Activated naive CD4-positive, alpha-beta T cell (primary cell): ENCODE results near the gene SEC23A.
"Not testable (repeated sequence)": the region's sequence is repeated elsewhere in the genome, so short reads cannot be mapped to it uniquely, and the experiment has no call there.

Source experiments
- DNase-seq, 4 experiments: peaks; one replicate each; lab custom pipeline; 2025; lab: John Stamatoyannopoulos, UW

SEC23A gene

DNA sequence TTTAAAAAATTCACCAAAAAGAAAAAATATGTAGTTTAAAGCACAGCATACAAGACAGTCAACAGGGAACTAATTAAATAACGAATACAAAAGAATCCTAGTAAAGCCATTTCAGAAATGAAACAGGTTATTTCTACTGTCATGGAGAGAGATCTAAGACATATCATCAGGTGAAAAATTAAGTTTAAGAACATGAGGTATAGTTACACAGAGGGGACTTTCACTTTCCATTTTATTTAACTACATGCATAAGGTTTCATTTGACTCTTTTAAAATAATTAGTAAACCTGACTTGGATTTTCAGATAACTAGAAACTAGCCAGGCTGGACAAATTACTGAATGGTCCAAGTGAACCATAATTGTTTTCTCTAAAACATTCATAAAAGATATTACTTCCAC lies 11.3 kb downstream of the SEC23A start:
- DNase-seq = no peak

DNA sequence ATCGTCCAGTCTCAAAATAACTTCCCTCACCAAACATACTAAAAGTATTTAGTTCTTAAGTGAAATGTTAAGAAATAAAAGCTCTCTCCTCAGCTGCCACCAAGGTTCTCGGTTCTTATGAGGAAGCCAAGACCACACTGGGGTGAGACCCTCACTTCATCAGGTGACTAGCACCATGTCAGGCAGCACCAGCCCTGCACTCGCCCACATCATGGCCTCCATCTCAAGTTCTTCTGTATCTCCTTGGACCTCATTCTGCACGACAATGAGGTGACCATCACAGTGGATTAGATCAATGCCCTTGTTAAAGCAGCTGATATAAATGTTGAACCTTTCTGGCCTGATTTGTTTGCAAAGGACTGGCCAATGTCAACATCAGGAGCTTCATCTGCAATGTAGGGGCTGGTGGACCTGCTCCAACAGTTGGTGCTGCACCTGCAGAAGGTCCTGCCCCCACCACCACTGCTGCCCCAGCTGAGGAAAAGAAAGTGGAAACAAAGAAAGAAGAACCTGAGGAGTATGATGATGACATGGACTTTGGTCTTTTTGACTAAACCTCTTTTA lies 12.4 kb downstream of the SEC23A start:
- DNase-seq = no peak

DNA sequence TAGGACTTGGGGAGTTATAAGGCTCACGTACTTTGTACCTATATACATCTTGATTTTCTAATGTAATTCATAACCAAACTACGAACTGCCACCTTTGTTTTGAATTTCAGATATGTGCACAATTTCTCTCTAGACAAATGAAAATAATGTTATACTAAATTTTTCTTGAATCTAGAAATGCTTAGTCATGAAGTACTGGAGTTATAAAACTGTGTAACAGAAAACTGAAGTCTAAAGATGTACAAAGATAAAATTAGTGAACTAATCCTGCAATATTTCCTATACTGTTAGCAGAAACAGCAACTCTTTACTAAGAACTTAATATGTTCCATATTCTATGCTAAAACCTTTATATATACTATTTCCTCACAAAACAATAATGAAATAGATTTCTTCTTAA lies 15.5 kb downstream of the SEC23A start:
- no peak for DNase-seq

DNA sequence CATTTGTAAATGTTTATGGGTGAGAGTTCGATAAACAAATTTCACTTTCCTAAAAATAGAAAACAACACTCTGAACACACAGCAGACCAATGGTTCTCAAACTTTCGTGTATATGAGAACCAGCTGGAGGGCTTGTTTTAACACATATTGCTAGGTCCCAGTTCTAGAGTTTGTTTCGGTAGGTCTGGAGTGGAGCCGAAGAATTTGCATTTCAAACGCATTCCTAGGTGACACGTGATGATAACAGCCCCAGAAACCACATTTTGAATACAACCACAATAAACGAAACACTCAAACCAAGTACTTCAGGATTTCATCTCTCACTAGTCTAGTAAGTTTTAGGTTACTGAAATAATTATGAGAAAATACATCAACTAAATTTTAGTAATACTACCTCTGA lies 17.1 kb downstream of the SEC23A start:
- DNase-seq = no peak

DNA sequence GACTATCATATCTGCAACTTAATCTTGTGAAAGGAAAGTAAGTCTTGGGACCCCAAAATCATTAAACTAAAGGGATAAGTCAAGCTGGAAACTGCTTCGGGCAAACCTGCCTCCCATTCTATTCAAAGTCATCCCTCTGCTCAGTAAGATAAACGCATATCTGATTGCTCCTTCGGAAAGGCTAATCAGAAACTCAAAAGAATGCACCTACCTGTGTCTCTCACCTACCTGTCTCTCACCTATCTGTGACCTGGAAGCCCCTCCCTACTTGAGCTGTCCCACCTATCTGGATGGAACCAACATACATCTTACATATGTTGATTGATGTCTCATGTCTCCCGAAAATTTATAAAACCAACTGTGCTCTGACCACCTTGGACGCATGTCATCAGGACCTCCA lies 19.9 kb downstream of the SEC23A start:
- DNase-seq = no peak

DNA sequence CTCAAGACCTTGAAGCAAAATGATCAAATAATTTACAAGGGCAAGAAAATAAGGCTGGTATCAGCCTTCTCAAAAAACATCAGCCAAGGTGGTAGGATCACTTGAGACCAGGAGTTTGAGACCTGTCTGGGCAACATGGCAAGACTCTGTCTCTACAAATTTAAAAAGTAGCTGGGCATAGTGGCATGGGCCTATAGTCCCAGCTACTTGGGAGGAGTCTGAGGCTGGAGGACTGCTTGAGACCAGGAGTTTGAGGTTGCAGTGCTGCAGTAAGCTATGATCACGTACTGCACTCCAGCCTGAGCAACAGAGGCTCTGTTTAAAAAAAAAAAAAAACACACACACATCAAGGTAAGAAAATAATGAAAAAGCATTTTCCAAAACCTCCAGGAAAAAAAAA lies 22.1 kb downstream of the SEC23A start:
- DNase-seq = no peak

DNA sequence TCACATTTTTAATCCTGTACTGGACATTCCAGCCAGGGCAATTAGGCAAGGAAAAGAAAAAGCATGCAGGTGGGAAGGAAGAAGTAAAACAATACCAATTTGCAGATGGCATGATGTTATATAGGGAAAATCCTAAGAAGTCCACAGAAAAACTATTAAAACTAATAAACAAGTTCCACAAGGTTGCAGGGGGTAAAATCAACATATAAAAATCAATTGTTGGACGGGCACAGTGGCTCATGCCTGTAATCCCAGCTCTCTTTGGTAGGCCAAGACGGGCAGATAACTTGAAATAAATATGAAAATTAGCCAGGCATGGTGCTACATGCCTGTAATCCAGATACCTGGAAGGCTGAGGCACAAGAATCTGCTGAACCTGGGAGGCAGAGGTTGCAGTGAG lies 31.9 kb downstream of the SEC23A start:
- DNase-seq = no peak

DNA sequence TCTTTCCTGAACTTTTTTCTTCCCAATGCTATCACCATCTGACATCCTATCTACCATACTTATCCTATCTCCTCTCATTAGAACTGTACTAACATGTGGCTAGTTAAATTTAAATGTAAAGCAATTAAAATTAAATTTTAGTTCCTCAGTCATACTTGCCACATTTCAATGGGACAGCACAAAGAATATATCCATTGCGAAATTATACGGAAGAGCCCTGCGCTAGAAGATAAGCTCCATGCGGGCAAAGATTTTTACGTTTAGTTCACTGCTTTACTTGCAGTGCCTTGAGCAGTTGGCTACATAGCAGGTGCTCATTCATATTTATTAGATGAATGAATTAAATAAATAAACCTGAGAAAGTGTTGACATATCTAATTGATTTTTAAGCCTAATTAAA lies 33.1 kb downstream of the SEC23A start:
- DNase-seq = no peak

DNA sequence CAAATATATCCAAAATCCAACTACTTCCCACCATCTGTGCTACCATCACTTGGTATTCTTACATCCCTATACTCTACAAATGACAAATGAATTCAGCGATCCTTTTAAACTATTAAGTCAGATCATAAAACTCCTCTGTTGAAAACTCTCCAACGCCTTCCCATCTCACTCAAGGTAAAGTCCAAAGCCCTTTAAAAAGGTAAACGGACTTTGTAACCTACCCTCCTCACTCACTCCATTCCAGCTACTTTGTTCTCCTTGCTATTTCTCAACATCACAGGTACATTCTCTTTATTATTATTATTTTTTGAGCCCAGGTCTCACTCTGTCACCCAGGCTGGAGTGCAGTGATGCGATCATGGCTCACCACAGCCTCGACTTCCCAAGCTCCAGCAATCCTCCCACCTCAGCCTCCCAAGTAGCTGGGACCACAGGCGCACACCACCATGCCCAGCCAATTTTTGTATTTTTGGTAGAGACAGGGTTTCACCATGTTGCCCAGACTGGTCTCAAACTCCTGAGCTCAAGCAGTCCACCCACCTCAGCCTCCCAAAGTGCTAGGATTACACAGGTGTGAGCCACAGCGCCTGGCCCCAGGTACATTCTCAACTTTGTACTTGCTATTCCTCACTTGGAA lies 33.7 kb downstream of the SEC23A start:
- not testable (repeated sequence) for DNase-seq

DNA sequence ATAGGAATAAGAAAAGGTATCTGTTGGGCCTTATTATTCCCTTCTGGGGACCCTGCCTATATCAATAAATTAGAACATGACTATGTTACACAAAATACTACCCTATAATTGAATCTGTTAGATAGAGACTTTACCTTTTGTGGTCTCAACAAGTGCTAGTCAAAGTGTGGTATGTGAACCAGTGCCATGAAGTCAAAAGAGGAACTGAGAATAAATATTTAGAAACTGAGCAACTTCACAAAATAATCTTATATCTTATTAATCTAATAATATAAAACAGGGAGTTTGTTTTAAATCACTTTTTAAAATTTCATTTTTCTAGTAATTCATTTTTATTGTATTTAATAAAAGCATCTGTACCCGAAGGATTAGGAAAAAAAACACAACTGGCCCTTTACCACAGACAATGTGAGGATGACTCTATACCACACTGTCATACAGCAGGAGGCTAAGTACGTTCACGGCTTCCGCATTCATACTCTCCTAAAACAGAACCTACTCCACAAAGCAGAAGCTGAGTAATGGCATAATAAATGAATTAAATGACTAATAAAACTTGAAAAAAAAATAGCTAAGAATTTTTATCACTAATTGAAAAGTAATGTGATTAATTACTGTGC lies 42.1 kb downstream of the SEC23A start:
- no peak for DNase-seq

DNA sequence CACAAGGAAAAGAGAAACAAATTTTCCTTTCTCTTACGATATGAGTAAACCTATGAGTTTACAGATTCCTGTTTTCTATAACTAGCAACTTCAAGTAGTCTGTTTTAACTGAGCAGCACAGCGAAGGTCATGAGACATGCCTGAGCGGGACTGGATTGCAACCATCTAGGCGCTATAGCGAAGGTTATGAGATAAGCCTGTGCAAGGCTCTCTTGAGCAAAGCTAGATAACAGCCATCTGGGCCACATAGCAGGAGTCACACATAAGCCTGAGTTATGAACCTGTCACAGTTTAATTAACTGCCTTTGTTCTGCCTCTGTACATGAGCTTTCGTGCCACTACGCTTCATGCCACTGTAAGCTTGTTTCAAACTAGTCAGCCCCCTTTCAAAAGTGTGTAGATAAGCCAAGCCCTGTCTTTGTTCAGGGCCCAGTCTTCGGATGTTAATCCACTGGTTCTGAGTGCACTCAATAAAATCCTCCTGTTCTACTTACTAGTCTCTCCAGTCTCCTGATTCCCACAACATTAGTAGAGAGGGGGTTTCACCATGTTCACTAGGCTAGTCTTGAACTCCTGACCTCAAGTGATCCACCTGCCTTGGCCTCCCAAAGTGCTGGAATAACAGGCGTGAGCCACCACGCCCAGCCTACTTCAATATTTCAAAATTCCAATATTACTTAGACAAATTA lies 47.1 kb downstream of the SEC23A start:
- DNase-seq = no peak

DNA sequence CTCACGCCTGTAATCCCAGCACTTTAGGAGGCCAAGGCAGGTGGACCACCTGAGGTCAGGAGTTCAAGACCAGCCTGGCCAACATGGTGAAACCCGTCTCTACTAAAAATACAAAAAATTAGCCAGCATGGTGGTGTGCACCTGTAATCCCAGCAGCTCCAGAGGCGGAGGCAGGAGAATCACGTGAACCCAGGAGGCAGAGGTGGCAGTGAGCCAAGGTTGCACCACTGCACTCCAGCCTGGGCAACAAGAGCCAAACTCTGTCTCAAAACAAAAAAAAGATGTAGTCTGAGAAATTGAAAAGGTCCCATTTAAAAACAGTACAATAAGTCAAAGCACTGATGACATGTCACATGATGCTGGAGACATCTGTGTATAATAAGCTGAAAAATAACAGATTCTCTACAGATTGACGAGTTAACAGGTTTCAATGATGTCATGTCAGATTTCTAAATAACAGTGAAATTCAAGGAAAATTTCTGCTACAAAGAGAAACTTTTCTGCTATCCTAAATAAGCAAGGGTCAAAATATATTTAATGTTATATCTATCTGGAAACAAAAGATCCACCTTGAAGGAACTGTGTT lies 50.1 kb downstream of the SEC23A start:
- DNase-seq = not testable (repeated sequence)

DNA sequence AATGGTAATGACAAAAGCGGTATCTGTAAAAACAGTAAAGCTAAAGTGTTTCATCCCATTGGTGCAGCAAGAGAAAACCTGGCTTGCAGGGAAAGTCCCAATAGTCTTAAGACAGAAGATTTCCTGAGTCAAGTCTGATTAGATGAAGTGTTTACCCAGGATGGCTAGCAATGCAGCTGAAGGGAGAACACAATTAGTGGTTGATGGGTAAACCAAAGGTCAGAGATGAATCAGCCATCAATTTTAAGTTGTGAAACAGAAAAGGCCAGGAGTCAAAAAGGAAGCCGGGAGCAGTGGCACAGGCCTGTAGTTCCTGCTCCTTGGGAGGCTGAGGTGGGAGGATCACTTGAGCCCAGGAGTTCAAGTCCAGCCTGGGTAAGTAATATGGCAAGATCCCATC lies 52.6 kb downstream of the SEC23A start:
- no peak for DNase-seq

DNA sequence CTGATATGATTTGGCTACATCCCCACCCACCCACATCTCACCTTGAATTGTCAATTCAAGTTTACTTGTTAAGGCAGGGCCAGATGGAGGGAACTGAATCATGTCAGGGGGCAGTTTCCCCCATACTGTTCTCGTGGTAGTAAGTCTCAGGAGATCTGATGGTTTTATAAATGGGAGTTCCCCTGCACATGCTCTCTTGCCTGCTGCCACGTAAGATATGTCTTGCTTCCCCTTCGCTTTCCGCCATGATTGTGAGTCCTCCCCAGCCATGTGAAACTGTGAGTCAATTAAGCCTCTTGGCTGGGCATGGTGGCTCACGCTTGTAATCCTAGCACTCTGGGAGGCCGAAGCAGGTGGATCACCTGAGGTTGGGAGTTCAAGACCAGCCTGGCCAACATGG lies 57.1 kb downstream of the SEC23A start:
- not testable (repeated sequence) for DNase-seq

DNA sequence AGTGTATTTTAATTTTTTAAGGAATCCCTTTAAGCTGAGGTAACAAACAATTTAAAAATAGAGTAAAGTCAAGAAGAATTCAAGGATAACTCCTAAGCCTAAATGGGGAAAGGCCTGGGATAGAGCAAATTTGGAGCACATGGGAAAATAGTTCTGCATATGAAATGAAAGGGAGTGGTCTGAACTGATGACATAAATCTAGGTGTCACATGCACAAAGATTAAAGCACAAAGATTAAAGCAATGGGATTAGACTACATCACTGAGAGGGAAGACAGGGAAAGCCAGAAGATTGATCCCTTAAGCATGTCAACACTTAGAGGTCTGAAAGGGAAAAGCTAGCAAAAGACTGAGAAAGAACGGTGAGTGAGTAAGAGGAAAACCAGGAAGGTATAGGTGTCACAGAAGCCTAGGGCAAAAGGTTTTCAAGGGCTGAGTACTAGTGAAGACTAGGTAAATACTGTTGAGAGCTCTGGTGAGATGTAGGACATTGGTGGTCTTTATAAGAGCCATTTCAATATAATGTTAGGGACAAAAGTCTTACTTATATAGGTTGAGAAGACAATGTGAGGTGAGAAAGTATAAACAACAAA lies 59.6 kb downstream of the SEC23A start:
- DNase-seq = no peak

DNA sequence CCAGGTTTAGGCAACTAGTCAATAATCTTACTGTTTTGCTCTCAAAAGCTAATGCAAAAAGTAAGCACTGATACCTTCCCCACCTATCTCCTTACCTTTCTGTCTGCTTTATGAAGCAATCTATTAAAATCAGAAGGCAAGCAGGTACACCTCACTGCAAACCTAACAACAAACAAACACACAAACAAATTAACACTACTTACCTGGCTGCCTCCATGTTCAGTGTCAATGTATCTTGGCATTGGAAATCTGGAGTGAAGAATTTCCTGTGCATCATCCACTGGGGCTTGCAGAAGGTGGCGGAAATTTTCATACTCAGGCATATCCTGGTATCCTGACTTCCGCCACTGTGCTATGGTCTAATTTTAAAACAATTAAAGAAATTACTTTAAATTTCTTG lies 62.5 kb downstream of the SEC23A start:
- no peak for DNase-seq

DNA sequence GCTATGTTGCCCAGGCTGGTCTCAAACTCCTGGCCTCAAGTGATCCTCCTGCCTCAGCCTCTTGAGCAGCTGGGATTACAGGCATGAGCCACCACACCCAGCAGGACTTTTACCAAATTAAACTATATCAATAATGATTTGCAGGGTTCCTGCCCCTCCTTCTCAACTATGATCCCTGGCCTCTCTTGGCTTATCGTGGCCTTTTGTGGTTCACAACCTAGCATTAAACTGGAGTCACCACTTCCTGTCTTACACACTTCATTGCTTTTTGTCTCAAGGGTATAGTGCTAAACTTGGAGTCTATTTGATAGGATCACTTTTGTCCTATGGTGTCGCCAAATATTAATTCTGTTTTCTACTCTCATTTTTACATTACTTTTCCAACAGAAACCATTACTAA lies 64.5 kb downstream of the SEC23A start:
- DNase-seq = no peak

DNA sequence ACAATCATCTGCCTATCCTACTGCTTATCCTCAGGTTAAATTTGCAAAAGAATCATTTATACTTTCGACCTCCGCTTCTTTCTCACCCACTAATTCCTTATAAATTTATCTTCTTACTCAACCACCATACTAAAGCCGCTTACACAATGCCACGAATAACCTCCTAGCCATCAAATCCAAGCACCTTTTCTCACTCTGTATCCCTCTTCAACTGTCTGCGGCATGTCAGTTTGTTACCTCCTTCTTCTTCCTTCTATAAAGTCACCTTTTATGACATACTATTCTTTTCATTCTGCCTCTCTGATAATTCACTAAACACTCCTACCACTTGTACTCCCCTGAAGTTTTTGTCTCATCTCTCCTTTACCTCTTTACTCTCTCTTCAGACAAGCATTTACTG lies 66.3 kb downstream of the SEC23A start:
- DNase-seq = no peak

DNA sequence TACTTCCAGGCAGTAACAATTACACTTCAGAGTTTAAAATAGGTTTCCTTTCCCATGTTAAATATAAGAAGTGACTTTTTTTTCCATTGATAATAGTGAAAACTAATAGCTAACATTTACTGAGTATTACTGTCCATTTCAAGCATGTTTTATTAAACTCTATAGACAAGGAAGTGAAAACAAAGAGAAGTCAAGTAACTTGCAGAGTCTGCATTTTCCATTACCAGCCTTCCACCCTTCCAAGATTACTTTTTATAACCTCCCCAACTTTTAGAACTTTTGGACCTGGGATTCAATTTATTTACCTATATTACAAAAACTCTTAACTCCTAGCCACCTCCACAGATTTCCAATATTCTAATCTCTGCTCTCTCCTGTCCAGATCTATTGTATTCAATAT lies 67.7 kb downstream of the SEC23A start:
- DNase-seq = no peak

DNA sequence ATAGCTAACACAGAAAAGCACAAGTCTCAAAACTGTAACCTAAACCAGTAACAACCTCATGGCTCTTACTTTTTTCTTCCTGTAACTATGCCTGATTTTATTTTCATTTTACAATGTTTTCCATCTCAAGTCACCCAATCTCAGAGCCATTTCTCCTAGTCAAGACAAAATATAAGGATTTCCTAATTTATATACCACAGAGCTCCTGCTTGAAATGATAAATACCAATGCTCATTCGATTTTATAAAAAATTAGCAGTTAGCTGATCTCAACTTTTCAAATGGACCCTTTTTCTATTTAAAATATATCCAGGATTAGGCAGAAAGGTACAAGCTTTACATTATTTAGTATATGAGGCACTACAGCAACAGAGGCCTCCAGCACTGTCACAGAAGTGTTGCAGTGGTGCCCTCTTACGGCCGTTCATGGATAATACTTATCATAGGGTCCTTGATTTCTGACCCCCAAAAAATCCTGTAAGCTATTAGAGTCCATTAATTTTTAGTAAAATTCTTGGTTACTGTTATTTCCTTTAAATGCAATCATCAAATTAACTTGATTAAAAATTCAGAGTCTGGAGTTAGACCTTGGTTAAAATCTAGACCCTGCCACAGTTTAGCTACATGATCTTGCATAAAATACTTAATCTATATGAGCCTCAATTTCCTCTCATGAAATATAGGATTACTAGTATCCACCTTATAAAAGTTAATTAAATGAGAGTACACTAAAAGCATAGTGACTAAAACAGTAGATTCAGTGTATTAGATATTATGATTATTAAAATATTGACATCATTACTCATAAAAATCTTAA lies 68.3 kb downstream of the SEC23A start:
- DNase-seq = no peak

DNA sequence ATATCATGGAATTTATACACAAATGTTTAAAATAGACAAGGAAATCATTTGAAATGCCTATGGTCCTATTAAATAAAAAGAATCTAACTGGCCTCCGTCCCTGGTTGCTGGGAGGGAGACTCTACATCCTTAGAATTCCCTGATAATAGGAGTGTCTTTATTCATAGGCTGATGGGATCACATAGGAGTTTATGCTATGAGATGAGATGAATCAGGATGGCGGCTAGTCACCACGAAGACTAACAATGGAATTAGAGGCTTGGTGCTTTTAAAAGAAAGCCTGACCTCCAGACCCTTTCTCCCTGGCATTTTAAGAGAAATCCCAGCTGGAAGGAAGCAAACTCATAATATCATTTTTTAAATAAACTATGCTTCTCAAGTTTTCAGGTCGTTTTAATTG lies 69.7 kb downstream of the SEC23A start:
- DNase-seq = no peak

DNA sequence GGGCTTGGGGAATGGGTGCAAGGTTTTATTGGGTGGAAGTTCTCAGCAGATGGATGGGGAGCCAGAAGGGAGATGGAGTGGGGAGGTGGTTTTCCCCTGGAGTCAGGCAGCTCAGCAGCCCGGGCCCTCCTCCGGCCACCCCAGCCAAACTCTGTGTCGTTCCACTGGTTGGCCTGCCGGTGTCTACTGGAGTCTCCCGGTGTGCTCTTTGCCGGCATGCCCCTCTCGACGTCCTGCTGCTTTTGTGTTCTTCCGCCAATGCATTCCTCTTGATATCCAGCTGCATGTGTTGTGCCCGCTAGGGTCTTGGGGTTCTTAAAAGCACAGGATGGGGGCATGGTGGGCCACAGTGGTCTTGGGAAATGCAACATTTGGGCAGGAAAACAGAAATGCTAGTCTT lies 72.8 kb downstream of the SEC23A start:
- no peak for DNase-seq
